ENCODE data around the gene NFKBIE. TPM values are rescaled to one million over a fixed set of nuclear protein-coding genes. Genes with fewer than 3 reads are reported as not detected.
"Not testable (repeated sequence)": the region's sequence is repeated elsewhere in the genome, so short reads cannot be mapped to it uniquely, and the experiment has no call there.

The NFKBIE gene
- total RNA-seq, 1 donor from 2014 or later, result 46.3 TPM

DNA sequence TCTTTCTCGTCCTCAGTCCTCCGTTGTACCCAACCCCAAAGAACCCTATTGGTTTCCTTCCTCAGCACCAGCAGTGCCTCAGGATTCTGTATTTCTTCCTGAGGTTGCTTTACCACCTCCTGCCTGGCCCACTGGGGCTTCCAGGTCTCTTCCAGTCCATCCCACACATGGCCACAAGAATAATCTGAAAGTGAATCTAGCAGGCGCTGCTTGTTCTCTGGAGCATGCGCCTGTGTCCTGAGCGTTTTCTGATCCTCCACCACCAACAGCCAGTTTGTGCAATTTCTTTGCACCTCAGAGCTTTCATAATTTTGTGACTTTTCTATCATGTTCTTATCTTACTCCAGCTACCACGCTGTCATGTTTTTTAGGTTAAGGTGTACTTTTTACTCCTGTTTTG lies 30.1 kb downstream of the NFKBIE start:
- TF ChIP-seq CTCF (IDR thresholded peaks at IDR 0.05; ENCODE audit: insufficient read depth, low read length, poor library complexity, severe bottlenecking), result no peak
- Histone ChIP-seq H3K36me3 (ENCODE audit: control insufficient read depth, insufficient read depth, low read length) (peaks cover 1% of the 10 kb centered on the region), H3K4me3 (ENCODE audit: low read depth, low read length) (no peak overlapping the region), H3K27me3 (ENCODE audit: control insufficient read depth, insufficient read depth, low read length) (no peaks in the 10 kb centered on the region)
- DNase-seq (ENCODE audit: low read depth), result no peak

DNA sequence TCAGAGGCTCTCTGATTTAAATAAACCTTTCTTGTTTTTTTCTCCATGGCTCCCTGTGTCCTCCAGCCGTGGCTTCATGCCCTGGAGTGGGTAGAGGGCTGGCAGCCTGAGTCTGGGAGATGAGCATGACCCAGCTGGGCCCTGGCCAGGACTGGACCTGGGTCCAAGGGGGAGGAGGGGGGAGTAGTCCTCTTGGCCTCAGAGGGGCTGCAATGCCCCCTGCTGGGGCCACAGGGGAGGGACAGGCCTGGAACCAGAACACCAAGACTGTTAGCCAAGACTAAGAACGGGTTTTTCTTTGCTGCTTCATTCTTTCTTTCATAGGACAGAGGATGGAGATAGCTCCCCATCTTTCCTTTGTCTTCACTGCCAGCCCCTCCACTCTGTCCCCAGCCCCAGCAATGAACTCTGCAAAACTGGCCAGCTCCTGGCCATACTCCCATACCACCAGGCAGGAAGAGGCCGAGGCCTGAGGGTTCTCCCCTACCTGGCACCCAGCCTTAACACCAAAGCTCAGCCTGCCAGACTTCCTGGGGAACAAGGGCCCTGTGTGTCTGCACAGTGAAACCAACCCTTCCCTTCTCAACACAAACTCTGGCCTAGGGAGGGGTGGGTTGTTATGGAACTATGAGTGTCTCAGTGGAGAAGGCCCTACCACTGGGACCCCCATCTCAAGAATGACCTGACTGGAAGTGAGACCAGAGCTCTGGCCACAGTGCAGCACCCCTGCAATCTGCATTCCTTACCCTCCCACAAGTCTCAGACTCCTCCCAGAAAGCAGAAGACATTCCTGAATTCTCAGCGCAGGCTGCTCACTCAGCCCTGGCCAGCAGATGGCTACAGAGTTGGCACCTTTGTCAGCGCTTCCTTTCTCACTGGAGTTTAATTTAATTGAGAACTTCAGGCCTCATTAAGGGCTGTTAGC lies 31.0 kb downstream of the NFKBIE start:
- Histone ChIP-seq H3K36me3 (ENCODE audit: control insufficient read depth, insufficient read depth, low read length) (peaks cover 1% of the 10 kb centered on the region), H3K4me3 (ENCODE audit: low read depth, low read length) (no peak overlapping the region), H3K27me3 (ENCODE audit: control insufficient read depth, insufficient read depth, low read length) (no peaks in the 10 kb centered on the region)
- TF ChIP-seq CTCF (IDR thresholded peaks at IDR 0.05; ENCODE audit: insufficient read depth, low read length, poor library complexity, severe bottlenecking), result peak; percentile 80
- DNase-seq (ENCODE audit: low read depth), result peak; percentile 56

- peaks cover 1% of the 10 kb centered on the region for H3K36me3 ChIP-seq (ENCODE audit: control insufficient read depth, insufficient read depth, low read length)
- H3K4me3 ChIP-seq (ENCODE audit: low read depth, low read length), result no peak overlapping the region
- H3K27me3 ChIP-seq (ENCODE audit: control insufficient read depth, insufficient read depth, low read length), result no peaks in the 10 kb centered on the region
- no peak for TF ChIP-seq CTCF (IDR thresholded peaks at IDR 0.05; ENCODE audit: insufficient read depth, low read length, poor library complexity, severe bottlenecking)
- DNase-seq (ENCODE audit: low read depth), result no peak
These were observed 31.7 kb downstream of the NFKBIE start for GRCh38 chr6:44233567-44234100.

DNA sequence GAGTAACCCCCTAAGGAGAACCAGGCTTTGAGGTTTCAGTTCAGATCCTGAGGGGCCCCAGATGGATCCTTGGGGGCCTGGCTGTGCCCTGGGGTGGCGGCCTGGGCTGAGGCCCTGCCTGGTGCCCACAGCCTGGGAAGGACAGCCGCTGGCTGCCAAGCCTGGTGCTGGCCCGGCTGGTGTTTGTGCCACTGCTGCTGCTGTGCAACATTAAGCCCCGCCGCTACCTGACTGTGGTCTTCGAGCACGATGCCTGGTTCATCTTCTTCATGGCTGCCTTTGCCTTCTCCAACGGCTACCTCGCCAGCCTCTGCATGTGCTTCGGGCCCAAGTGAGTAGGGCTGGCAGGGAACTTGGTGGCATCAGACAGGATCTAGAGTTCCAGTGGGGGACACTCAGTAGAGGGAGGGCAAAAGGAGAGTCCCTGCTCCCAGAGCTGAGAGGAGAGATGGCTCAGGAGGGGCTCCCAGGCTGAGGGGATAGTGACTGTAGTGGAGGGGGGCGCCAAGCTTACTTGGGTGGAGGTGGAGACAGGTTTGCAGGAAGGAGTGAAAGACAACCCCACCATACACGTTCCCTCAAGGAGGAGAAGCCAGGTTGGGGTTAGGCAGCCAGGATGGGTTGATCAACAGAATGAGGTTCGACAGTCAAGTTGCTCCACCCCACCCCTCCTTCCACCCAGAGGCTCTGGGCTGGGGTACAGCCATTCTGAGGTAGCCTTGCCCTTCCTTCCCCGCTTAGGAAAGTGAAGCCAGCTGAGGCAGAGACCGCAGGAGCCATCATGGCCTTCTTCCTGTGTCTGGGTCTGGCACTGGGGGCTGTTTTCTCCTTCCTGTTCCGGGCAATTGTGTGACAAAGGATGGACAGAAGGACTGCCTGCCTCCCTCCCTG lies 32.4 kb downstream of the NFKBIE start:
- H3K4me3 ChIP-seq (ENCODE audit: low read depth, low read length), result no peak overlapping the region
- H3K27me3 ChIP-seq (ENCODE audit: control insufficient read depth, insufficient read depth, low read length), result no peaks in the 10 kb centered on the region
- no peak for TF ChIP-seq CTCF (IDR thresholded peaks at IDR 0.05; ENCODE audit: insufficient read depth, low read length, poor library complexity, severe bottlenecking)
- peaks cover 1% of the 10 kb centered on the region for H3K36me3 ChIP-seq (ENCODE audit: control insufficient read depth, insufficient read depth, low read length)
- DNase-seq (ENCODE audit: low read depth), result no peak

- not testable (repeated sequence) for H3K4me3 ChIP-seq (ENCODE audit: low read depth, low read length); DNase-seq (ENCODE audit: low read depth); H3K36me3 ChIP-seq (ENCODE audit: control insufficient read depth, insufficient read depth, low read length); H3K27me3 ChIP-seq (ENCODE audit: control insufficient read depth, insufficient read depth, low read length)
These were observed 33.9 kb downstream of the NFKBIE start for GRCh38 chr6:44231426-44231825.
